ENCODE data around the gene ROBO4.

ROBO4 gene

DNA sequence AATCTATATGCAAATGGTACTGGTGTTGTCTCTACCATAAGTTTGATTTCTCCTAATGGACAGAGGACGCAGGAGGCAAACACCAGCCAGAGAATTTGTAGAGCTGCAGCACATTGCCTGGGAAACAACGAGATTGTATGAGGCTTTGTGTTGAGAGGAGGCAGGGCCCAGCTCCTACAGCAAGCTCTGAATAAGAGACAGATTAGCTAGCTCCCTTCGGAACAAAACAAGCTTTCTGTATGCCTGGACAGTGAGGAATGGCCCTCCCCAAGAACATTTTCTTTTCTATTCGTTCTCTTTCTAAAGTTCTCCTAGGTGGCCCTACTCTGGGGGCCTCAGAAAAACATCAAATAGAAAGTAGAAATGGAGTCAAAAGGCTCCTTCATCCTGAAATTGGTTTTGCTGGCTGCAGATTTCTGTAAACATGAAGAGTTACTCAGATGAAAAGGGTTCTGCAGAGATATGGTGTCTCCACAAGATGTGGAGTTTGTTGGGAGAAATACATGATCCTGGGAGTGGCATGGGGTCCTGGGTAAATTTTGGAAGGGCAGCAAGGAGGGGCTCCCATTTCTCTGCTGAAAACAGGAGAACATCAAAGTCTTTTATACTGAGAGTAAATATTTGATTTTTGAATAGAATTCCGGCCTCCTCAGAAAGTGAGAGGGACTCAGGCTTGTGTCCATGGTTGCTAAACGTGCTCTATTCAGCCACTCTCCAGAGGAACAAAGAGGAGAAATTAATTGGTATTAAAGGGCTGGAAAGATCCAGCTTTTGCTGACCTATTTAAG is 45.0 kb upstream of the ROBO4 start:
- ChIA-PET CTCF (interaction anchor here (0.9 to 1.8 kb wide), 4 partner anchors 9 to 15 kb away, joined by 4 to 6 read pairs (median 5); partner anchors contain the start of gene CCDC15), POLR2A (no interaction called here)
- H3K4me3 ChIP-seq (ENCODE audit: control insufficient read depth in 1 of 7, extremely low read depth in 1 of 7, insufficient read depth in 4 of 7, low read depth in 2 of 7, low read length in 6 of 7) = no peak overlapping the region
- H3K4me1 ChIP-seq (ENCODE audit: control extremely low read depth in 1 of 4, control insufficient read depth in 4 of 4, insufficient read depth in 4 of 4, low read length in 3 of 4) = peaks cover 0 to 15% (median 4%) of the 10 kb centered on the region in 4 experiments
- H3K9me3 ChIP-seq (ENCODE audit: control extremely low read depth in 1 of 5, control insufficient read depth in 4 of 5, insufficient read depth in 2 of 5, low read depth in 1 of 5, low read length in 4 of 5) = peaks cover 0 to under 1% (median 0%) of the 10 kb centered on the region in 5 experiments
- 93% methylated on average over 6 of the region's 6 CpGs for WGBS (ENCODE audit: insufficient coverage)
- H3K36me3 ChIP-seq (ENCODE audit: control insufficient read depth in 4 of 4, insufficient read depth in 4 of 4, low read length in 3 of 4) = no peaks in the 10 kb centered on the region
- DNase-seq = no peak
- H3K27ac ChIP-seq (ENCODE audit: insufficient read depth in 1 of 2, low read depth in 1 of 2, low read length in 2 of 2, poor library complexity in 1 of 2, severe bottlenecking in 2 of 2) = no peak overlapping the region
- H3K27me3 ChIP-seq (replicated peaks in 2 of 5; ENCODE audit: control insufficient read depth in 4 of 5, insufficient read depth in 5 of 5, low read length in 4 of 5) = no peaks in the 10 kb centered on the region

DNA sequence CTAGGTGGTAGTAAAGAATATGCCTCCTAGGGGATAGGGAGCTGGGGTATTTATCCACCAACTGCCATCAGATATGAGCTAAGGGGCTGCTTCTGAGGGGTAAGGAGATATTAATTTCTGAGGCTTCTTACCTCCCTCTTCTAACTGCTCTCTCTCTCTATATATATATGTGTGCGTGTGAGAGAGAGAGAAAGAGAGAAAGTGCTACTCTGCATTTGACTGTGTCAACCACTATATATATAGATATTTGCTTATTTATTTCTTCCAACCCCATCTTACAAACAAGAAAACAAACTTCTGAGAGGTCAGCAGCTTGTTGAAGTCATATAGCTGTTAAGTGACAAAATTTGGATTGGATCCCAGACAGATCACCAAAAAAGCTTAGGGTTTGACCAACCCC is 44.0 kb upstream of the ROBO4 start:
- no peaks in the 10 kb centered on the region for H3K9me3 ChIP-seq (ENCODE audit: control extremely low read depth in 1 of 5, control insufficient read depth in 4 of 5, insufficient read depth in 2 of 5, low read depth in 1 of 5, low read length in 4 of 5)
- H3K27me3 ChIP-seq (replicated peaks in 2 of 5; ENCODE audit: control insufficient read depth in 4 of 5, insufficient read depth in 5 of 5, low read length in 4 of 5) = peaks cover 0 to under 1% (median 0%) of the 10 kb centered on the region in 5 experiments
- no peak overlapping the region for H3K27ac ChIP-seq (ENCODE audit: insufficient read depth in 1 of 2, low read depth in 1 of 2, low read length in 2 of 2, poor library complexity in 1 of 2, severe bottlenecking in 2 of 2)
- ChIA-PET CTCF (interaction anchor here (0.9 to 1.8 kb wide), 4 partner anchors 9 to 58 kb away, joined by 3 to 6 read pairs (median 4); partner anchors contain the start of gene CCDC15), POLR2A (no interaction called here)
- DNase-seq = no peak
- no peaks in the 10 kb centered on the region for H3K36me3 ChIP-seq (ENCODE audit: control insufficient read depth in 4 of 4, insufficient read depth in 4 of 4, low read length in 3 of 4)
- WGBS (ENCODE audit: insufficient coverage) = no CpG with 5 or more reads among the region's 1 CpG
- H3K4me1 ChIP-seq (ENCODE audit: control extremely low read depth in 1 of 4, control insufficient read depth in 4 of 4, insufficient read depth in 4 of 4, low read length in 3 of 4) = peaks cover 0 to 15% (median 4%) of the 10 kb centered on the region in 4 experiments
- H3K4me3 ChIP-seq (ENCODE audit: control insufficient read depth in 1 of 7, extremely low read depth in 1 of 7, insufficient read depth in 4 of 7, low read depth in 2 of 7, low read length in 6 of 7) = no peak overlapping the region

DNA sequence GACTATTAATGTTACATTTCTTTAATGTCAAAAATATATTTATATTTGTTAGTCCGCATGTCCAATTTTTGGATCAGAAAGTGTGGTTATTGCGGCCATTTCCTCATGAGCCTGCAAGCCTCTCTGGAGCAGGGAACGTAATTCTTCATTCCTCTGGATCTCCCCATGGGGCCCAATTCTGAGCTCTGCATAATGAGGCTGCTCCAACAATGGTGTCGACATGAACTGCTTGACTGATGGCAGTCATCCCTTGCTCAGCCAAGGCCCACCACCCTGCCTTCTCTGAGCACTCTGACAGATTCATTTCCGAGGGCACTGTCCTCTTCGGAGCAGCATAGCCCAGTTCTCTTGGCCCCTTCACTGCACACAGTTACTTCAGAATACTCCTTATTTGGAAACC is 41.3 kb upstream of the ROBO4 start:
- Histone ChIP-seq H3K4me3 (ENCODE audit: control insufficient read depth in 1 of 7, extremely low read depth in 1 of 7, insufficient read depth in 4 of 7, low read depth in 2 of 7, low read length in 6 of 7) (no peak overlapping the region), H3K4me1 (ENCODE audit: control extremely low read depth in 1 of 4, control insufficient read depth in 4 of 4, insufficient read depth in 4 of 4, low read length in 3 of 4) (peaks cover 0 to 13% (median 3%) of the 10 kb centered on the region in 4 experiments), H3K36me3 (ENCODE audit: control insufficient read depth in 4 of 4, insufficient read depth in 4 of 4, low read length in 3 of 4) (no peaks in the 10 kb centered on the region), H3K9me3 (ENCODE audit: control extremely low read depth in 1 of 5, control insufficient read depth in 4 of 5, insufficient read depth in 2 of 5, low read depth in 1 of 5, low read length in 4 of 5) (no peaks in the 10 kb centered on the region), H3K27me3 (replicated peaks in 2 of 5; ENCODE audit: control insufficient read depth in 4 of 5, insufficient read depth in 5 of 5, low read length in 4 of 5) (peaks cover 0 to 6% (median 3%) of the 10 kb centered on the region in 5 experiments), H3K27ac (ENCODE audit: insufficient read depth in 1 of 2, low read depth in 1 of 2, low read length in 2 of 2, poor library complexity in 1 of 2, severe bottlenecking in 2 of 2) (no peak overlapping the region)
- ChIA-PET CTCF (interaction anchor here (1.1 kb wide), 1 partner anchor 18 kb away, joined by 3 read pairs; no protein-coding TSS in a partner anchor), POLR2A (no interaction called here)
- WGBS (ENCODE audit: insufficient coverage) = 95% methylated on average over 6 of the region's 6 CpGs
- no peak for DNase-seq

DNA sequence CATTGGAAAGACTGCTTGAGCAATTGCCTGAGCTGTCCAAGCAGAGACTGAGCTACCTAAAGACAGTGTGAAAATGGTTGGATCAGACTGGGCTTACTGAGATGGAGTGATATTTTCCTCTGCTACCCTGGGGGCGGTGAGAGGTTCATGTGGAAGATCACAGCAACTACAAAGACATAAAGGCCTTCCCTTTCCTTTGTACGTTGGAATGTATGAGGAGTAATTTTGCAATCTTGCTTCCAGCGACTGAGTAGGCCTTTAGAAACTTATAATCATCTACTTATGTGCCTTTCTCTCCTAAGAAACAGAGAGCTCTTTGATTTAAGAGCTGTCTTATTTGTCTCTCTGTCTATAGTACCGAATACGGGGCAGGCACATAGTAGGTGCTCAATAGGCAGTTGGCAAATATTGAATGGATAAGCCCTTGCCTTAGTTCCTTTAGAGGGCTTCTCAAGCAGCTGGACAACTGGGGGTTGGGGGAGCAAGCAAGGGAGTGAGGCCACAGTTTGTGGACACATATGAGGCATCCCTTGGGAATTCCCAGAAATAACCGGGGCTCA is 40.6 kb upstream of the ROBO4 start:
- Histone ChIP-seq H3K27ac (ENCODE audit: insufficient read depth in 1 of 2, low read depth in 1 of 2, low read length in 2 of 2, poor library complexity in 1 of 2, severe bottlenecking in 2 of 2) (no peak overlapping the region), H3K36me3 (ENCODE audit: control insufficient read depth in 4 of 4, insufficient read depth in 4 of 4, low read length in 3 of 4) (no peaks in the 10 kb centered on the region), H3K27me3 (replicated peaks in 2 of 5; ENCODE audit: control insufficient read depth in 4 of 5, insufficient read depth in 5 of 5, low read length in 4 of 5) (peaks cover 0 to 6% (median 3%) of the 10 kb centered on the region in 5 experiments), H3K4me3 (ENCODE audit: control insufficient read depth in 1 of 7, extremely low read depth in 1 of 7, insufficient read depth in 4 of 7, low read depth in 2 of 7, low read length in 6 of 7) (no peak overlapping the region), H3K4me1 (ENCODE audit: control extremely low read depth in 1 of 4, control insufficient read depth in 4 of 4, insufficient read depth in 4 of 4, low read length in 3 of 4) (peaks cover 0 to 6% (median 0%) of the 10 kb centered on the region in 4 experiments), H3K9me3 (ENCODE audit: control extremely low read depth in 1 of 5, control insufficient read depth in 4 of 5, insufficient read depth in 2 of 5, low read depth in 1 of 5, low read length in 4 of 5) (no peaks in the 10 kb centered on the region)
- no peak for DNase-seq
- CTCF ChIA-PET = interaction anchor here (1.1 kb wide), 1 partner anchor 17 kb away, joined by 3 read pairs; no protein-coding TSS in a partner anchor
- 88% methylated on average over 1 of the region's 6 CpGs for WGBS (ENCODE audit: insufficient coverage)
- POLR2A ChIA-PET = no interaction called here

DNA sequence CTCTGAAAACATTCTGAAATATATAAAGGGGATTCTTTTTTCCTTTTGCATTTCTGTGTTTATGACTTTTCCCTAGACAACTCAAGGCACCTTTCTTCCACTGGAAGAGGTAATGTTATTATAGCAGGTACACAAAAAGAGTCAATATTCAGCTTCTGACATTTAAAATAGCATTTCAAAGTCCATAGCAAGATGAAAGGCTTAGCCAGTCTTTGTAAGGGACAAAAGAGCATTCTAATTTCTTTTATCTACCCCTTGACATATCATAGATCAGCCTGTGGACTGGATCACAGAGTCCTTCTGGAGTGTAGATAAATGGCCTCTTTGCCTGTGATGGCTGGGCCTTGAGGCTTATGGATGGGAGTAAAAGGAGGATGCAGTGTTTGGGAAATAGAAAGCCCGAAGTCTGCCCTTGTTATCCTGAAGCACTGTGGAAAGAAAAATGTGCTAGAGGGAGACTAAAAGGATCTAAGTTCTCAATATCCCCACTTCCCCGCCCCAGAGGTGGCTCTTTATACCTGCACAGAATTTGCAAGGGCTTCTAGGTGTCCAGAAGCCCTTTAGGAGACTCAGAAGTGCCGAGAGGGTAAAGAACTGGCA is 39.8 kb upstream of the ROBO4 start:
- POLR2A ChIA-PET = no interaction called here
- Histone ChIP-seq H3K27me3 (replicated peaks in 2 of 5; ENCODE audit: control insufficient read depth in 4 of 5, insufficient read depth in 5 of 5, low read length in 4 of 5) (peaks cover 0 to 6% (median 3%) of the 10 kb centered on the region in 5 experiments), H3K4me3 (ENCODE audit: control insufficient read depth in 1 of 7, extremely low read depth in 1 of 7, insufficient read depth in 4 of 7, low read depth in 2 of 7, low read length in 6 of 7) (no peak overlapping the region), H3K27ac (ENCODE audit: insufficient read depth in 1 of 2, low read depth in 1 of 2, low read length in 2 of 2, poor library complexity in 1 of 2, severe bottlenecking in 2 of 2) (no peak overlapping the region), H3K36me3 (ENCODE audit: control insufficient read depth in 4 of 4, insufficient read depth in 4 of 4, low read length in 3 of 4) (no peaks in the 10 kb centered on the region), H3K4me1 (ENCODE audit: control extremely low read depth in 1 of 4, control insufficient read depth in 4 of 4, insufficient read depth in 4 of 4, low read length in 3 of 4) (no peaks in the 10 kb centered on the region), H3K9me3 (ENCODE audit: control extremely low read depth in 1 of 5, control insufficient read depth in 4 of 5, insufficient read depth in 2 of 5, low read depth in 1 of 5, low read length in 4 of 5) (no peaks in the 10 kb centered on the region)
- CTCF ChIA-PET = interaction anchor here (2.2 kb wide), 1 partner anchor 7 kb away, joined by 6 read pairs; no protein-coding TSS in a partner anchor
- WGBS (ENCODE audit: insufficient coverage) = 100% methylated on average over 2 of the region's 3 CpGs
- DNase-seq = no peak

DNA sequence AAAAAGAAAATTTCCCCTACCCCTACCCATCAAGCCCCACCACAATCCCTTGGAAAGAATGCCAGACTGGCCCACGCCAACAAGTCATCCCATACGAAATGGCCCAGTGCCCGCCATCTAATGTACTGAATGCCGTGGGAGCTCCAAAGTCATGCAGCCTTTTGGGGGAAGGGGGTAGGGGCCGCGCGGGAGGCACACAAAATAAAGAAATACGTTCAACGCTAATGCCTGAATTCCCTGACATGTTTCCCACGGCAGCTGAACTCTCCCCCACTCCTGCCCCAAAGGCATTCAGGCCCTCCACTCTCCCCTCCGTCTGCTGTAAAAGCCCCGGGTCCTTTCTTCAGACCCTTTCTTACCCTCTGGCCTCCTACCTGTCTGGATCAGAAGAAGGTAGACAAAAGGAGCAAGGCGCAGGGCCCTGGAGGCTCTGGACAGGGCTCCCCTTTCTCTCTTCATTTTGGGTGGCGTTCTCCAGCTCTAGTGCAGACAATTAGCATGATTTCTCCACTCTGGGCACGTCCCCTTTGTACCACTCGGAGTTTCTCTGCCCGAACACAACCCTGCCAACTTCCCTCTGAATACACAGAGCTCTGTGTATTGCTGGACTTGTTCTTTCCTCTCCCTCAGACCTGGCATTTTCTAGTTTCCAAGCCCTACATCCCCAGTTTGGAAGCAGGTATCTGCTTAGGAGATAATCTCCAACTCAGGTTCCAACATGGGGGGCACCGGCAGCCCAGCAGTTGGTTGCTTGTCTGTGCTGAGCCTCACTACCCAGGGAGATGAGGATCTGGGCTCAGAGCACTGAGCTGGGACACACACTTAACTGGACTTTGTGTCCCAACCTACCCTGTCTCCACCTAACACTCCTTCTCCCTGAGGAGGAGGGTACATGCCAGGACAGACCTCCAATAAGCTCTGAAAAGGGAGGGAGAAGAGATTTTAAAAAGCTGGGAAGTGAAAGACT is 38.2 kb upstream of the ROBO4 start, which contains the start of gene HEPACAM:
Gene HEPACAM, minus strand, starts transcription at position 500 of the 967 bp plus-strand sequence. Its CDS starts 41 bp downstream, at position 459.
- Histone ChIP-seq H3K4me3 (ENCODE audit: control insufficient read depth in 1 of 7, extremely low read depth in 1 of 7, insufficient read depth in 4 of 7, low read depth in 2 of 7, low read length in 6 of 7) (no peak within 1 kb of the TSS), H3K27me3 (replicated peaks in 2 of 5; ENCODE audit: control insufficient read depth in 4 of 5, insufficient read depth in 5 of 5, low read length in 4 of 5) (peaks cover 0 to 6% (median 3%) of the 10 kb centered on the region in 5 experiments), H3K9me3 (ENCODE audit: control extremely low read depth in 1 of 5, control insufficient read depth in 4 of 5, insufficient read depth in 2 of 5, low read depth in 1 of 5, low read length in 4 of 5) (no peaks in the 10 kb centered on the region), H3K36me3 (ENCODE audit: control insufficient read depth in 4 of 4, insufficient read depth in 4 of 4, low read length in 3 of 4) (no peaks in the 10 kb centered on the region), H3K27ac (ENCODE audit: insufficient read depth in 1 of 2, low read depth in 1 of 2, low read length in 2 of 2, poor library complexity in 1 of 2, severe bottlenecking in 2 of 2) (no peak within 1 kb of the TSS), H3K4me1 (ENCODE audit: control extremely low read depth in 1 of 4, control insufficient read depth in 4 of 4, insufficient read depth in 4 of 4, low read length in 3 of 4) (no peaks in the 10 kb centered on the region)
- ChIA-PET CTCF (interaction anchor here (0.7 to 2.2 kb wide), 6 partner anchors 9 to 521 kb away, joined by 3 to 6 read pairs (median 3); no protein-coding TSS in a partner anchor), POLR2A (no interaction called here)
- no peak for DNase-seq
- 92% methylated on average over 15 of the region's 18 CpGs for WGBS (ENCODE audit: insufficient coverage)

Data from common myeloid progenitor, CD34-positive (primary cell).